NT2/D1 (cell line): ENCODE data around the gene ZBTB20.

Source experiments
- SUZ12 ChIP-seq: IDR thresholded peaks from 2 replicates; pipeline ENCODE4 v1.6.1; 2011; ENCODE audit not compliant: insufficient read length, insufficient read depth; ENCODE audit errors: extremely low read depth
- YY1 ChIP-seq: IDR thresholded peaks from 2 replicates; pipeline ENCODE4 v1.6.1; 2011; ENCODE audit not compliant: insufficient read length, insufficient read depth
- ZNF274 ChIP-seq: IDR thresholded peaks from 2 replicates; pipeline ENCODE4 v1.6.1; 2011; ENCODE audit warnings: mild to moderate bottlenecking, low read depth, low read length

- TF ChIP-seq SUZ12 (no peak), ZNF274 (no peak), YY1 (no peak)
Measured at GRCh38 chr3:114879059-114880031, 267.7 kb downstream of the ZBTB20 start.
